RWPE2 (cell line): Measurements from ENCODE around the gene APOA4.

Experiments
- ATAC-seq: fragments of 200-7000 bp; cut with Tn5 transposase; 3 replicates; pipeline ENCODE4 v1.9.1; 2021; ENCODE audit warnings: low read depth
- DNase-seq: peaks from one replicate; pipeline ENCODE4 v3.0.0-alpha.2; 2020; ENCODE audit warnings: low spot score
- H3K27ac ChIP-seq: fragments of 450-650 bp; 2 replicates; pipeline ENCODE4 v1.5.1; 2017; ENCODE audit warnings: mild to moderate bottlenecking; ENCODE audit not compliant: poor library complexity, severe bottlenecking
- H3K27me3 ChIP-seq: fragments of 250-450 bp; sonication (Bioruptor Pico); 2 replicates; pipeline ENCODE4 v1.5.1; 2021; ENCODE audit warnings: mild to moderate bottlenecking, moderate library complexity; ENCODE audit not compliant: insufficient read depth, poor library complexity, severe bottlenecking
- H3K36me3 ChIP-seq: fragments of 250-450 bp; sonication (Bioruptor Pico); 2 replicates; pipeline ENCODE4 v1.5.1; 2020; ENCODE audit warnings: low read depth, mild to moderate bottlenecking, moderate library complexity
- H3K4me1 ChIP-seq: fragments of 250-450 bp; sonication (Bioruptor Pico); 2 replicates; pipeline ENCODE4 v1.5.1; 2021; ENCODE audit warnings: mild to moderate bottlenecking, moderate library complexity; ENCODE audit not compliant: insufficient read depth, poor library complexity, severe bottlenecking
- H3K4me3 ChIP-seq: fragments of 250-450 bp; sonication (Bioruptor Pico); 2 replicates; pipeline ENCODE4 v1.5.1; 2021; ENCODE audit warnings: mild to moderate bottlenecking, moderate library complexity; ENCODE audit not compliant: severe bottlenecking
- H3K9me3 ChIP-seq: fragments of 250-450 bp; sonication (Bioruptor Pico); 2 replicates; pipeline ENCODE4 v1.5.1; 2021; ENCODE audit warnings: mild to moderate bottlenecking, moderate library complexity; ENCODE audit not compliant: severe bottlenecking
- CTCF ChIP-seq: fragments of 450-650 bp; IDR thresholded peaks from one replicate; pipeline ENCODE4 v1.5.1; 2017; ENCODE audit warnings: mild to moderate bottlenecking, moderate library complexity; ENCODE audit not compliant: poor library complexity, severe bottlenecking

The APOA4 gene

GRCh38 chr11:116867619-116868018, 44.5 kb upstream of the APOA4 start:
- H3K27ac ChIP-seq = no peak overlapping the region
- peaks cover 29% of the 10 kb centered on the region for H3K36me3 ChIP-seq
- no peak for ATAC-seq
- no peak for TF ChIP-seq CTCF
- no peak overlapping the region for H3K4me3 ChIP-seq
- H3K27me3 ChIP-seq = no peaks in the 10 kb centered on the region
- H3K9me3 ChIP-seq = no peaks in the 10 kb centered on the region
- H3K4me1 ChIP-seq = peaks cover 14% of the 10 kb centered on the region
- DNase-seq = no peak

GRCh38 chr11:116866804-116867455, 43.8 kb upstream of the APOA4 start:
- H3K27ac ChIP-seq = no peak overlapping the region
- H3K36me3 ChIP-seq = peaks cover 29% of the 10 kb centered on the region
- ATAC-seq (no peak), DNase-seq (no peak)
- TF ChIP-seq CTCF = no peak
- no peaks in the 10 kb centered on the region for H3K27me3 ChIP-seq
- peaks cover 14% of the 10 kb centered on the region for H3K4me1 ChIP-seq
- no peaks in the 10 kb centered on the region for H3K9me3 ChIP-seq
- H3K4me3 ChIP-seq = no peak overlapping the region

GRCh38 chr11:116865696-116866095, 42.6 kb upstream of the APOA4 start:
- H3K4me1 ChIP-seq = peaks cover 8% of the 10 kb centered on the region
- peaks cover 39% of the 10 kb centered on the region for H3K36me3 ChIP-seq
- H3K9me3 ChIP-seq = no peaks in the 10 kb centered on the region
- no peaks in the 10 kb centered on the region for H3K27me3 ChIP-seq
- H3K4me3 ChIP-seq = no peak overlapping the region
- TF ChIP-seq CTCF = no peak
- no peak for ATAC-seq
- no peak overlapping the region for H3K27ac ChIP-seq
- no peak for DNase-seq

GRCh38 chr11:116864531-116864930, 41.4 kb upstream of the APOA4 start:
- Histone ChIP-seq H3K9me3 (no peaks in the 10 kb centered on the region), H3K4me3 (no peak overlapping the region), H3K27me3 (no peaks in the 10 kb centered on the region), H3K36me3 (peaks cover 31% of the 10 kb centered on the region), H3K27ac (no peak overlapping the region), H3K4me1 (peaks cover 7% of the 10 kb centered on the region)
- ATAC-seq = no peak
- no peak for DNase-seq
- TF ChIP-seq CTCF = no peak

- ATAC-seq = no peak
- no peak for DNase-seq
- no peak for TF ChIP-seq CTCF
Observed at GRCh38 chr11:116862951-116863350, 39.8 kb upstream of the APOA4 start.

More at GRCh38 chr11:116862951-116863350, 39.8 kb upstream of the APOA4 start:
- Histone ChIP-seq H3K27ac (no peak overlapping the region), H3K4me3 (no peak overlapping the region), H3K9me3 (no peaks in the 10 kb centered on the region), H3K36me3 (peaks cover 28% of the 10 kb centered on the region), H3K4me1 (peaks cover 7% of the 10 kb centered on the region), H3K27me3 (no peaks in the 10 kb centered on the region)
